T-cell (primary cell): ENCODE data around the gene TDP1. TPM values are rescaled to one million over a fixed set of nuclear protein-coding genes. Genes with fewer than 3 reads are reported as not detected.

ENCODE experiments used
- ATAC-seq, 4 experiments: fragments of 200-7000 bp in 3 of 4; fragments of 150-1000 bp in 1 of 4; cut with Tn5 transposase; replicated peaks in 1 of 4; 1 replicate in 3 of 4; 2 replicates in 1 of 4; pipeline ENCODE4 v1.10.0; 2021; ENCODE audit warnings: moderate library complexity in 3 of 4, mild to moderate bottlenecking in 2 of 4, moderate number of reproducible peaks in 1 of 4
- CTCF ChIA-PET, 2 donors: fragments of 300-600 bp; sonication (Branson Sonifier 250); formaldehyde crosslinking; loops; one replicate each; lab custom pipeline; 2022; ENCODE audit warnings: antibody characterized with exemption in 2 of 2; lab: Charles Lee
- POLR2A ChIA-PET, 2 donors: fragments of 300-600 bp; sonication (Branson Sonifier 250); formaldehyde crosslinking; loops; one replicate each; lab custom pipeline; 2022; ENCODE audit warnings: antibody characterized with exemption in 2 of 2; lab: Charles Lee
- DNase-seq, 35 experiments: peaks; one replicate each; pipeline versions ENCODE4 v3.0.0 to v3.0.0-alpha.2; 2013 to 2023
- H3K27ac ChIP-seq: one replicate; pipeline ENCODE4 v1.5.1; 2013; ENCODE audit warnings: low read length
- H3K27me3 ChIP-seq, 2 experiments: replicated peaks in 1 of 2; 1 replicate in 1 of 2; 2 replicates in 1 of 2; pipeline versions ENCODE4 v1.6.1 to v1.7.0; 2013; ENCODE audit warnings: low read length in 1 of 2, mixed read lengths in 1 of 2; ENCODE audit not compliant: control insufficient read depth in 2 of 2, insufficient read depth in 2 of 2; ENCODE audit errors: extremely low read depth in 1 of 2
- H3K36me3 ChIP-seq, 2 donors: 1 replicate in 1 of 2; 2 replicates in 1 of 2; pipeline versions ENCODE4 v1.6.1 to v1.7.0; 2013; ENCODE audit warnings: low read length in 1 of 2; ENCODE audit not compliant: control insufficient read depth in 2 of 2, insufficient read depth in 1 of 2; ENCODE audit errors: extremely low read depth in 1 of 2
- H3K4me1 ChIP-seq, 2 experiments: 1 replicate in 1 of 2; 2 replicates in 1 of 2; pipeline versions ENCODE4 v1.6.1 to v1.7.0; 2013; ENCODE audit warnings: low read length in 2 of 2, mixed read lengths in 1 of 2; ENCODE audit not compliant: insufficient read depth in 2 of 2, control insufficient read depth in 1 of 2; ENCODE audit errors: extremely low read depth in 1 of 2
- H3K4me3 ChIP-seq, 2 donors: 1 replicate in 1 of 2; 2 replicates in 1 of 2; pipeline versions ENCODE4 v1.5.1 to v1.7.0; 2013; ENCODE audit warnings: mild to moderate bottlenecking in 2 of 2, low read length in 1 of 2, moderate library complexity in 1 of 2; ENCODE audit not compliant: control insufficient read depth in 1 of 2; ENCODE audit errors: extremely low read depth in 1 of 2
- H3K9me3 ChIP-seq: 2 replicates; pipeline ENCODE4 v1.7.0; 2013
- H3K27ac Mint-ChIP-seq, 2 donors: one replicate each; pipeline ENCODE4 v1.8.0; 2020 to 2021; ENCODE audit warnings: mild to moderate bottlenecking in 2 of 2, mixed read lengths in 2 of 2
- H3K27me3 Mint-ChIP-seq, 2 donors: one replicate each; pipeline ENCODE4 v1.8.0; 2021 to 2022; ENCODE audit warnings: mixed read lengths in 2 of 2
- H3K36me3 Mint-ChIP-seq: one replicate; pipeline ENCODE4 v1.8.0; 2021; ENCODE audit warnings: mixed read lengths
- H3K4me1 Mint-ChIP-seq, 3 donors: one replicate each; pipeline ENCODE4 v1.8.0; 2020 to 2022; ENCODE audit warnings: mixed read lengths in 3 of 3, mild to moderate bottlenecking in 1 of 3
- H3K4me3 Mint-ChIP-seq, 3 donors: one replicate each; pipeline ENCODE4 v1.8.0; 2020 to 2022; ENCODE audit warnings: mild to moderate bottlenecking in 3 of 3, mixed read lengths in 3 of 3, moderate library complexity in 3 of 3
- H3K9me3 Mint-ChIP-seq, 3 donors: one replicate each; pipeline ENCODE4 v1.8.0; 2020 to 2022; ENCODE audit warnings: mixed read lengths in 3 of 3
- WGBS: methylation state at CpG from one replicate; pipeline ENCODE4 v1.1.5; 2013; ENCODE audit warnings: missing lambda C conversion rate; ENCODE audit not compliant: insufficient coverage; 5-methylcytosine and 5-hydroxymethylcytosine counted together
- total RNA-seq, 35 experiments: library from RNA in 6 of 35; stranded (reverse) in 6 of 35; fragments of 120-200 nt in 1 of 35; gene quantifications; one replicate each; pipeline versions ENCODE4 v1.2.1 to v1.2.4 and lab custom pipeline; 2013 to 2026

Gene TDP1
- total RNA-seq, 5 donors from 2014 or later (not counting 1 experiment from before 2014, with no cell fraction given) = 42.8 to 72.9 (median 44.4) TPM

- WGBS = 95% methylated on average over 2 of the region's 3 CpGs
- ATAC-seq = no peak
- peaks cover 0 to 38% of the 10 kb centered on the region in 2 donors for H3K36me3 ChIP-seq
Observed at GRCh38 chr14:90040411-90040810, 84.7 kb downstream of the TDP1 start.

GRCh38 chr14:90042496-90043252, 86.9 kb downstream of the TDP1 start:
- no peak overlapping the region for H3K27ac Mint-ChIP-seq
- peaks cover 64% of the 10 kb centered on the region for H3K36me3 Mint-ChIP-seq

More at GRCh38 chr14:90040411-90040810, 84.7 kb downstream of the TDP1 start:
- H3K4me3 ChIP-seq = no peak overlapping the region
- H3K4me1 ChIP-seq = no peaks in the 10 kb centered on the region
- no peak overlapping the region for H3K27ac Mint-ChIP-seq
- DNase-seq = no peak
- POLR2A ChIA-PET = no interaction called here
- no peaks in the 10 kb centered on the region for H3K4me1 Mint-ChIP-seq
- peaks cover 80% of the 10 kb centered on the region for H3K36me3 Mint-ChIP-seq
- no peaks in the 10 kb centered on the region for H3K9me3 ChIP-seq
- no peaks in the 10 kb centered on the region for H3K27me3 ChIP-seq
- H3K4me3 Mint-ChIP-seq = no peak overlapping the region
- H3K27ac ChIP-seq = no peak overlapping the region
- no peaks in the 10 kb centered on the region for H3K9me3 Mint-ChIP-seq
- no peaks in the 10 kb centered on the region for H3K27me3 Mint-ChIP-seq
- CTCF ChIA-PET = no interaction called here

GRCh38 chr14:90045616-90046015, 89.9 kb downstream of the TDP1 start:
- DNase-seq (no peak), ATAC-seq (no peak)
- Histone ChIP-seq H3K9me3 (no peaks in the 10 kb centered on the region), H3K36me3 (peaks cover 0 to 20% of the 10 kb centered on the region in 2 donors), H3K27me3 (peaks cover 0 to under 1% of the 10 kb centered on the region in 2 experiments), H3K4me3 (no peak overlapping the region), H3K27ac (no peak overlapping the region), H3K4me1 (no peaks in the 10 kb centered on the region)
- 88% methylated on average over 2 of the region's 2 CpGs for WGBS
- H3K4me1 Mint-ChIP-seq = no peaks in the 10 kb centered on the region
- no peak overlapping the region for H3K4me3 Mint-ChIP-seq
- ChIA-PET CTCF (no interaction called here), POLR2A (no interaction called here)
- no peak overlapping the region for H3K27ac Mint-ChIP-seq
- no peaks in the 10 kb centered on the region for H3K9me3 Mint-ChIP-seq
- H3K27me3 Mint-ChIP-seq = no peaks in the 10 kb centered on the region
- peaks cover 47% of the 10 kb centered on the region for H3K36me3 Mint-ChIP-seq

More at GRCh38 chr14:90042496-90043252, 86.9 kb downstream of the TDP1 start:
- Histone ChIP-seq H3K27me3 (no peaks in the 10 kb centered on the region), H3K36me3 (peaks cover 0 to 37% of the 10 kb centered on the region in 2 donors), H3K9me3 (no peaks in the 10 kb centered on the region), H3K4me3 (no peak overlapping the region), H3K4me1 (no peaks in the 10 kb centered on the region), H3K27ac (no peak overlapping the region)
- no peaks in the 10 kb centered on the region for H3K9me3 Mint-ChIP-seq
- 100% methylated on average over 1 of the region's 9 CpGs for WGBS
- DNase-seq = no peak
- ChIA-PET POLR2A (no interaction called here), CTCF (no interaction called here)
- ATAC-seq = no peak
- H3K27me3 Mint-ChIP-seq = no peaks in the 10 kb centered on the region
- H3K4me3 Mint-ChIP-seq = no peak overlapping the region
- no peaks in the 10 kb centered on the region for H3K4me1 Mint-ChIP-seq

- peaks cover 0 to 6% of the 10 kb centered on the region in 2 donors for H3K36me3 ChIP-seq
- no peak for ATAC-seq
- no peak overlapping the region for H3K27ac ChIP-seq
- H3K27me3 Mint-ChIP-seq = peaks cover 25 to 29% of the 10 kb centered on the region in 2 donors
- no peaks in the 10 kb centered on the region for H3K9me3 ChIP-seq
- no CpG with 5 or more reads among the region's 3 CpGs for WGBS
- peaks cover 17% of the 10 kb centered on the region for H3K36me3 Mint-ChIP-seq
- H3K4me1 Mint-ChIP-seq = no peaks in the 10 kb centered on the region
- no peak overlapping the region for H3K27ac Mint-ChIP-seq
- no peaks in the 10 kb centered on the region for H3K9me3 Mint-ChIP-seq
- ChIA-PET CTCF (no interaction called here), POLR2A (interaction anchor here in 1 of 2 donors (0.6 kb wide), 1 partner anchor 21 kb away, joined by 3 read pairs; no protein-coding TSS in a partner anchor)
- no peak for DNase-seq
- H3K27me3 ChIP-seq = peaks cover 0 to 10% of the 10 kb centered on the region in 2 experiments
- no peak overlapping the region for H3K4me3 ChIP-seq
- H3K4me3 Mint-ChIP-seq = no peak overlapping the region
- H3K4me1 ChIP-seq = no peaks in the 10 kb centered on the region
Observed at GRCh38 chr14:90049390-90049789, 93.7 kb downstream of the TDP1 start.

- Mint-ChIP-seq H3K9me3 (no peaks in the 10 kb centered on the region), H3K27me3 (peaks cover 34 to 38% of the 10 kb centered on the region in 2 donors), H3K4me1 (no peaks in the 10 kb centered on the region), H3K36me3 (peaks cover 8% of the 10 kb centered on the region), H3K27ac (no peak overlapping the region), H3K4me3 (no peak overlapping the region)
- CTCF ChIA-PET = no interaction called here
- ATAC-seq (no peak), DNase-seq (no peak)
- Histone ChIP-seq H3K4me3 (no peak overlapping the region), H3K36me3 (peaks cover 0 to under 1% of the 10 kb centered on the region in 2 donors), H3K27me3 (peaks cover 0 to 10% of the 10 kb centered on the region in 2 experiments), H3K9me3 (no peaks in the 10 kb centered on the region), H3K4me1 (no peaks in the 10 kb centered on the region), H3K27ac (no peak overlapping the region)
- 88% methylated on average over 1 of the region's 4 CpGs for WGBS
- POLR2A ChIA-PET = no interaction called here
Observed at GRCh38 chr14:90050271-90050670, 94.5 kb downstream of the TDP1 start.

- H3K27me3 ChIP-seq = peaks cover 0 to 14% of the 10 kb centered on the region in 2 experiments
- DNase-seq (no peak), ATAC-seq (no peak)
- no peak overlapping the region for H3K4me3 Mint-ChIP-seq
- H3K27ac ChIP-seq = no peak overlapping the region
- H3K4me3 ChIP-seq = no peak overlapping the region
- no peaks in the 10 kb centered on the region for H3K4me1 ChIP-seq
- no peaks in the 10 kb centered on the region for H3K4me1 Mint-ChIP-seq
- no CpG with 5 or more reads among the region's 2 CpGs for WGBS
- ChIA-PET POLR2A (no interaction called here), CTCF (no interaction called here)
- no peak overlapping the region for H3K27ac Mint-ChIP-seq
- H3K27me3 Mint-ChIP-seq = peaks cover 52 to 57% of the 10 kb centered on the region in 2 donors
- no peaks in the 10 kb centered on the region for H3K9me3 Mint-ChIP-seq
- no peaks in the 10 kb centered on the region for H3K36me3 ChIP-seq
- peaks cover under 1% of the 10 kb centered on the region for H3K36me3 Mint-ChIP-seq
- no peaks in the 10 kb centered on the region for H3K9me3 ChIP-seq
Observed at GRCh38 chr14:90053044-90053443, 97.3 kb downstream of the TDP1 start.
